DMS53 treated with DMSO at 0.1 percent for 48 hours (cell line): Measurements from ENCODE around the gene THSD7A.

Source experiments
- DNase-seq: peaks from one replicate; lab custom pipeline; 2025; ENCODE audit not compliant: unreplicated experiment; lab: John Stamatoyannopoulos, UW

THSD7A gene

DNA sequence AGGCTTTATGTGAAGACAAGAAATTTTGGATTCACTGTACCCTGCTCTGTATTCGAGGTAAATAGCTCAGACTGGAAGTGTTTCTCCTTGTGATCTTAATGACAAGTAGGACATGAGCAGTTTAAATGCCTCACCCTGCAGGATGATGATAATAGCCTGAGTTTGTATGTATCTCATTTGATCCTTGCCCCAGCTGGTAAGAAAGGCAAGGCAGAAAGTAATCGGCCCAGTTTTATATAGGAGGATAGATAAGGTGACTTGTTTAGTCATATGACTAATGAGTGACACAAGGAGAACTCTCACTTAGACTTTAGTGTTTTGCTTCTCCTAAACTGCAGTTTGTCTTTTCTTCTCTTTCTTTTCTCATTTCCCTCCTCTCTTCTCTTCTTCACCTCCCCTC, 485.7 kb downstream of the THSD7A start:
- DNase-seq: no peak

- no peak for DNase-seq
Measured at GRCh38 chr7:11345621-11346020, 486.4 kb downstream of the THSD7A start.

- DNase-seq: peak; percentile 33
Measured at GRCh38 chr7:11343818-11344413, 488.1 kb downstream of the THSD7A start.

DNA sequence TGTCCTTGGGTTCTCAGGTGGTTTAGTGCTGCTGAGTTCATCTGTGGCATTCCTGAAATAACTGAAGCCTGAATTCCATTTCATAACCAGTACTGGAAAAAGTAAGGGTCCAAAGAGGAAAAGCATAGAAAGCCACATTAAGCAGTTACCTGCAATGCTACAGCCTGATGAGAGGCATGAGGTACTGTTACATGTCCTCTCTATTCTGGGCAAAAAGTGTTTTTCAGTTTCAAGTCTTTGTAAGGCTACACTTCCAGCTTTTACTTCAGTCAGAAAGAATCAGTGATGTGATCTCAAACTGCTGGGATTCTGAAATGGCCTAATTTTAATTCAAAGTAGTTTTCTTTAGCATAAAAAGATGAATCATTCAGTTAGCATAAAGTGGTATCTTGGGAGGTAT, 488.9 kb downstream of the THSD7A start:
- no peak for DNase-seq

- peak; percentile 64 for DNase-seq
Measured at GRCh38 chr7:11341285-11341944, 490.6 kb downstream of the THSD7A start.

GRCh38 chr7:11336432-11336831, 495.6 kb downstream of the THSD7A start:
- no peak for DNase-seq

DNA sequence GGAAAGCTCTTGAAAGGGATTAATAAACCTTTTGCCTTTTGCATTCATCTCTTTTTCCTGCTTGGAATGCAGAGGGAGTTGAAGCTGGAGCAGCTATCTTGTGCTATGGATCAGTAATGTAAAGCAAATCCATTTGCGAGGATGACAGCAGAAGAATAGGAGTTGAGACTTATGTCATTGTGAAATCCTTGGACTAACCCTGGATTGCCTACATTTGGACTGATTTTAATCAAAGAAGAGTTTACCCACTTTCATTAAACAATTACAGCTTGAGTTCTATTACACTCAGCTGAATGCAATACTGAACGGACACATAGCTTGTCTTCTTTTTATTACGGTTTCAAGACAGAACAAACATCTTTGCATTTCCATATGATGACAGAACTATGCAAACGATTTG, 496.1 kb downstream of the THSD7A start:
- no peak for DNase-seq

- DNase-seq: no peak
Measured at GRCh38 chr7:11332865-11333228, 499.2 kb downstream of the THSD7A start.

DNA sequence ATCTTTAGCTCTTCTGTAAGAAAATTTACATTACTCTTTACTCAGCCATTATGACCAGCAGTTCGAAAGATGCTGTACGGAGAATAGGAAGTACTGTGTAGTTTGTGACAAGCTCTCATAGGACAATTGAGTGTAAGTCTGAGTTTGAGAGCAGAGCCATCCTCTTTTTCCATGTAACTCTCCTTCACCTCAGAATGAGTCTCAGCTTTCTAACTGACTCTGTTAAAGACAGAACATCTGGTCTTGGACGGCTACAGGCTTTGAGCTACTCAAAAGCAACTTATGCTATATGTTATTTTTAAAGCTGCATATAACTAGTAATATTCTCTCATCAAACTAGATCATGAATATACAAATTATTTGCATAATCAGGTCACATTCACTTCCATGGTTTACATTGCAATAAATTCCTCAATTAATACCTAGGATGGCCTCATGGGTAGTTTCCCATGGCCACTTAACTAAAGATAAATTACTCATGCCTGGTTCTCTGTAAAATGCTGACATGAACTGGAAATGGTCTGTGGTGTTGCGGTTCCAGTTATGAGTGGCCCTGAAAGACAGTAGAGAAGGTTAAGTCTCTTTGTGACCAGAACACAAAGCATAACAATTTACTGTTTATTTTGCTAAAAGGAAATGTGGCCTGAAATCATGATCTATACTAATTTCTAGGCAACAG, 499.7 kb downstream of the THSD7A start:
- no peak for DNase-seq

GRCh38 chr7:11331128-11332102, 500.6 kb downstream of the THSD7A start:
- DNase-seq: peak; percentile 71

DNA sequence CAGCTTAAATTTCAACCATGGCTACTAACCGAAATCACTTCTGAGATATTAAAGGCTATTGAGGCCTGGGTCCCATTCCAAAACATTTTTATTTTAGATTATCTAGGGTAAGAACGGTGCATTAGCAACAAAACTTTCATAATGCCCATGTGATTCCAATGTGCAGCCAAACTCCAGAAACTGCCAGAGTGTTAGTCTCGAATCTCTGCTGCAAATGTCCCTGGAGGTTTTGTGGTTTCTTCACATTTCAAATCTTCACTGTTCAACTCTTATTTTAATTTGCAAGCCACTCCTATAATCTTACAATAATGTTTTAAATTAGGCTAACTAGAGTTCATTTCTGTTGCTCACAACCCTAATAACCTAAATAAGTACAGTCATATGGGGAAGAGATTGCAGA, 501.3 kb downstream of the THSD7A start:
- no peak for DNase-seq

DNA sequence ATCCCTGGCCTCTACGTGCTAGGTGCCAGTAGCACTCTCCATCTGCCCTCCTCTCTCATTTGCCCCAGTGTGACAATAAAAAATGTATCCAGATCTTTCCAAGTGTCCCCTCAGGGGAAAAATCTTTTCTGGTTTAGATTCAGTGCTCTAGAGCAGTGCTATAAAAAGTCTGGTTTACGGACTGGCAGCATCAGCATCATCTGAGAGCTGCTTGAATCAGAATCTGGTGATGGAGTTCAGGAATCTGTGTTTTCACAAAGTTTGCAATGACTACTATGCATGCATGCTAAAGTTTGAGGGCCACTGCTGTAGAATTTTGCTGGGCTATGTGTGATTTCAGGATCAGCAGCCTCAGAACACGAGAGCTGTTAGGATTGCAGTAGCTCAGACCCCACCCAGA, 501.8 kb downstream of the THSD7A start:
- DNase-seq: no peak

DNA sequence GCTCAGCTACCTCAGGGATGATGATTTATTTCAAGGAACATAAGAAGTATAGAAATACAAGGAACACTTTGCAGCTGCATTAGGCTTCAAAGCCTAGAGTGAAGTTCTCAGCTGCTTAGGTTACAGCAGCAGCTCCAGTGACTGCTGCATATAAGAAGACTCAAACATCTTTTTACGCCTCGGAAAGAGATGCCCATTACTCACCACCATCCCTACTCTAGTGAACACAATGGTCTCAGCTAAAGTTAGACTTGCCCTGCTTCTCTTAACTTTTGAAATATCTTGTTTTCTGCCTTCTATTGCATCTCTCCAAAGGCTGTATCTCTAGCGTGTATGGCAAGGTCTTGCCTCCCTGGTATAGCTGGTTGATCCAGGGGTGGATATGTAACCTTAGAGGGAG, 502.4 kb downstream of the THSD7A start:
- DNase-seq: no peak

GRCh38 chr7:11328309-11328708, 503.7 kb downstream of the THSD7A start:
- DNase-seq: no peak

DNA sequence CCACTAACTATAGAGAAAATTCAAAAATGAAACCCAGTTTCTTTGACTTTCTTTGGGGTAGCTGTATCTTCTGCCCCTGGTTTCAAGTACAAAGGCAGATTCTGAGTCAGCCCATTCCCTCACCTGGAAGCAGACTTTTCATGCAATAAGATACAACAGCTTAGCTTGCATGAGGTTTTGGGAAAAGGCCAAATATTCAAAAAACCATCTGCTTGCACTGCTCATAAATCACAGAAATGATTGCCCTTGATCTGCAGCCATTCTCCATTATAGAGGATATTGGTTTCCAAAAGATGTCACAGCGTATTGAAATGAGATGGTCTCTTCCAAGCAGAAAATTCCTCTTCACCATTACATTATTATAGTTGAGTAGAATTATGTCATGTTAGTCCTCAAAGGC, 504.4 kb downstream of the THSD7A start:
- DNase-seq: no peak
